ENCODE results near the gene IL6.

DNA sequence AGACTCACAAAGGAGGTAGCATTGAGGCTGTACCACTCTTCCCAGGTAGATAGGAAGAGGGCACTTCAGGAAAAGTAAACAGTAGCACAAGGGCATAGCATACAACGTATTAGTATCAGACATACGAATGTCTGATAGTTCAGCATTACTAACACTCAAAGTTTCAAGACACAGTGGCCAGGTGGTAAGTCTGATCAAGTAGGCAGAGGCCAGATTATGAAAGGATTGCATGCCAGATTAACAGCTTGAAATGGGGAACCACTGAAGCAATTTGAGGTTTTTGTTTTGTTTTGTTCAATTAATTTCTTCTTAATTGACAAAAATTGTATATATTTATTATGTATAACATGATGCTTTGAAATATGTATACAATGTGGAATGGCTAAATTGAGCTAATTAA, 45.7 kb upstream of the IL6 start:
- TF ChIP-seq MXI1 (conservative IDR thresholded peaks at IDR 0.05; ENCODE audit: poor library complexity, severe bottlenecking), result no peak
- no peak for TF ChIP-seq POLR2AphosphoS5 (IDR thresholded peaks at IDR 0.05)
- TF ChIP-seq, protein P1, sequence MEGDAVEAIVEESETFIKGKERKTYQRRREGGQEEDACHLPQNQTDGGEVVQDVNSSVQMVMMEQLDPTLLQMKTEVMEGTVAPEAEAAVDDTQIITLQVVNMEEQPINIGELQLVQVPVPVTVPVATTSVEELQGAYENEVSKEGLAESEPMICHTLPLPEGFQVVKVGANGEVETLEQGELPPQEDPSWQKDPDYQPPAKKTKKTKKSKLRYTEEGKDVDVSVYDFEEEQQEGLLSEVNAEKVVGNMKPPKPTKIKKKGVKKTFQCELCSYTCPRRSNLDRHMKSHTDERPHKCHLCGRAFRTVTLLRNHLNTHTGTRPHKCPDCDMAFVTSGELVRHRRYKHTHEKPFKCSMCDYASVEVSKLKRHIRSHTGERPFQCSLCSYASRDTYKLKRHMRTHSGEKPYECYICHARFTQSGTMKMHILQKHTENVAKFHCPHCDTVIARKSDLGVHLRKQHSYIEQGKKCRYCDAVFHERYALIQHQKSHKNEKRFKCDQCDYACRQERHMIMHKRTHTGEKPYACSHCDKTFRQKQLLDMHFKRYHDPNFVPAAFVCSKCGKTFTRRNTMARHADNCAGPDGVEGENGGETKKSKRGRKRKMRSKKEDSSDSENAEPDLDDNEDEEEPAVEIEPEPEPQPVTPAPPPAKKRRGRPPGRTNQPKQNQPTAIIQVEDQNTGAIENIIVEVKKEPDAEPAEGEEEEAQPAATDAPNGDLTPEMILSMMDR (IDR thresholded peaks at IDR 0.05; ENCODE audit: poor library complexity, severe bottlenecking), result no peak
- TF ChIP-seq EZH2 (IDR thresholded peaks at IDR 0.05; ENCODE audit: borderline replicate concordance, insufficient read depth, low read length, poor library complexity, severe bottlenecking), result no peak
- no peak for TF ChIP-seq SMC3 (conservative IDR thresholded peaks at IDR 0.05; ENCODE audit: poor library complexity)
- no peak for TF ChIP-seq EP300 (conservative IDR thresholded peaks at IDR 0.05; ENCODE audit: poor library complexity, severe bottlenecking)
- no peak for TF ChIP-seq TAF1 (IDR thresholded peaks at IDR 0.05; ENCODE audit: low read depth)
- TF ChIP-seq RAD21 (conservative IDR thresholded peaks at IDR 0.05), result no peak
- TF ChIP-seq, protein P2, sequence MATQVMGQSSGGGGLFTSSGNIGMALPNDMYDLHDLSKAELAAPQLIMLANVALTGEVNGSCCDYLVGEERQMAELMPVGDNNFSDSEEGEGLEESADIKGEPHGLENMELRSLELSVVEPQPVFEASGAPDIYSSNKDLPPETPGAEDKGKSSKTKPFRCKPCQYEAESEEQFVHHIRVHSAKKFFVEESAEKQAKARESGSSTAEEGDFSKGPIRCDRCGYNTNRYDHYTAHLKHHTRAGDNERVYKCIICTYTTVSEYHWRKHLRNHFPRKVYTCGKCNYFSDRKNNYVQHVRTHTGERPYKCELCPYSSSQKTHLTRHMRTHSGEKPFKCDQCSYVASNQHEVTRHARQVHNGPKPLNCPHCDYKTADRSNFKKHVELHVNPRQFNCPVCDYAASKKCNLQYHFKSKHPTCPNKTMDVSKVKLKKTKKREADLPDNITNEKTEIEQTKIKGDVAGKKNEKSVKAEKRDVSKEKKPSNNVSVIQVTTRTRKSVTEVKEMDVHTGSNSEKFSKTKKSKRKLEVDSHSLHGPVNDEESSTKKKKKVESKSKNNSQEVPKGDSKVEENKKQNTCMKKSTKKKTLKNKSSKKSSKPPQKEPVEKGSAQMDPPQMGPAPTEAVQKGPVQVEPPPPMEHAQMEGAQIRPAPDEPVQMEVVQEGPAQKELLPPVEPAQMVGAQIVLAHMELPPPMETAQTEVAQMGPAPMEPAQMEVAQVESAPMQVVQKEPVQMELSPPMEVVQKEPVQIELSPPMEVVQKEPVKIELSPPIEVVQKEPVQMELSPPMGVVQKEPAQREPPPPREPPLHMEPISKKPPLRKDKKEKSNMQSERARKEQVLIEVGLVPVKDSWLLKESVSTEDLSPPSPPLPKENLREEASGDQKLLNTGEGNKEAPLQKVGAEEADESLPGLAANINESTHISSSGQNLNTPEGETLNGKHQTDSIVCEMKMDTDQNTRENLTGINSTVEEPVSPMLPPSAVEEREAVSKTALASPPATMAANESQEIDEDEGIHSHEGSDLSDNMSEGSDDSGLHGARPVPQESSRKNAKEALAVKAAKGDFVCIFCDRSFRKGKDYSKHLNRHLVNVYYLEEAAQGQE (IDR thresholded peaks at IDR 0.05; ENCODE audit: borderline replicate concordance), result no peak

All from neural cell (in vitro differentiated cells).